GM12878 (cell line): ENCODE results near the gene NBEAL1. TPM values are rescaled to one million over a fixed set of nuclear protein-coding genes. Genes with fewer than 3 reads are reported as not detected.

Source experiments
- ATAC-seq: fragments of 200-7000 bp; cut with Tn5 transposase; 3 replicates; pipeline ENCODE4 v1.9.1; 2020; ENCODE audit warnings: mild to moderate bottlenecking, moderate library complexity
- BruUV-seq: library from RNA; stranded (reverse); fragments of 400-500 nt; replicated peaks from 2 replicates; lab custom pipeline; 2021; lab: Mats Ljungman, UMichigan
- CTCF ChIA-PET: fragments of 300-600 bp; sonication (Branson Sonifier 250); formaldehyde crosslinking; extraction: SDS; loops from one replicate; lab custom pipeline; 2021; ENCODE audit warnings: inconsistent platforms; lab: Yijun Ruan, JAX
- POLR2A ChIA-PET: fragments of 350-600 bp; formaldehyde crosslinking; extraction: SDS; loops from one replicate; lab custom pipeline; 2021; ENCODE audit warnings: inconsistent platforms; lab: Charles Lee
- RAD21 ChIA-PET: fragments of 300-600 bp; sonication (Branson Sonifier 250); formaldehyde crosslinking; loops from one replicate; lab custom pipeline; 2023; ENCODE audit warnings: antibody characterized with exemption; ENCODE audit not compliant: unreplicated experiment; lab: Charles Lee
- SMC1A ChIA-PET: fragments of 300-600 bp; sonication (Branson Sonifier 250); formaldehyde crosslinking; loops from one replicate; lab custom pipeline; 2023; ENCODE audit not compliant: unreplicated experiment, uncharacterized antibody; lab: Charles Lee
- DNase-seq: peaks from one replicate; pipeline ENCODE4 v3.0.0-alpha.2; 2011; ENCODE audit warnings: low read depth, low spot score
- FAIRE-seq: peaks from 3 replicates; lab custom pipeline; 2011; peaks lifted over from hg19 to GRCh38; lab: Jason Lieb, UNC
- H2AFZ ChIP-seq: 2 replicates; pipeline ENCODE4 v1.6.0; 2011; ENCODE audit warnings: low read depth, low read length, control low read depth; ENCODE audit not compliant: control insufficient read depth
- H3K27ac ChIP-seq: 2 replicates; pipeline ENCODE4 v1.5.1; 2011; ENCODE audit warnings: control low read depth; ENCODE audit not compliant: control insufficient read depth, insufficient read depth
- H3K27me3 ChIP-seq, 2 experiments: replicated peaks in 1 of 2; 2 replicates each; pipeline versions ENCODE4 v1.6.0 to v1.6.1; 2011; ENCODE audit warnings: low read length in 1 of 2; ENCODE audit not compliant: control insufficient read depth in 2 of 2, insufficient read depth in 2 of 2
- H3K36me3 ChIP-seq, 2 experiments: 2 replicates each; pipeline ENCODE4 v1.5.1; 2011; ENCODE audit warnings: low read length in 1 of 2; ENCODE audit not compliant: control insufficient read depth in 2 of 2, insufficient read depth in 2 of 2
- H3K4me1 ChIP-seq: 2 replicates; pipeline ENCODE4 v1.6.1; 2011; ENCODE audit warnings: mild to moderate bottlenecking, low read length, moderate library complexity, mixed read lengths; ENCODE audit not compliant: control insufficient read depth, insufficient read depth
- H3K4me2 ChIP-seq: 2 replicates; pipeline ENCODE4 v1.6.0; 2011; ENCODE audit warnings: control low read depth; ENCODE audit not compliant: control insufficient read depth, insufficient read depth
- H3K4me3 ChIP-seq: fragments of 200-600 bp; sonication (generic); 2 replicates; pipeline ENCODE4 v1.5.1; 2016
- H3K79me2 ChIP-seq: 2 replicates; pipeline ENCODE4 v1.6.0; 2011; ENCODE audit warnings: low read length; ENCODE audit not compliant: control insufficient read depth, insufficient read depth
- H3K9ac ChIP-seq: 2 replicates; pipeline ENCODE4 v1.8.0; 2011; ENCODE audit warnings: low read length, control low read depth, mixed read lengths; ENCODE audit not compliant: control insufficient read depth, insufficient read depth
- H3K9me3 ChIP-seq: replicated peaks from 3 replicates; pipeline ENCODE4 v1.5.1; 2011; ENCODE audit warnings: mild to moderate bottlenecking, low read length; ENCODE audit not compliant: control insufficient read depth, insufficient read depth
- H4K20me1 ChIP-seq: 2 replicates; pipeline ENCODE4 v1.6.0; 2011; ENCODE audit not compliant: control insufficient read depth, insufficient read depth
- EED ChIP-seq: sonication (generic); IDR thresholded peaks from 2 replicates; pipeline ENCODE4 v1.6.1; 2016; ENCODE audit warnings: antibody characterized with exemption, low read depth
- EP300 ChIP-seq, 2 experiments: fragments of 150-350 bp in 1 of 2; IDR thresholded peaks; 2 replicates each; pipeline ENCODE4 v1.6.1; 2011 to 2012; ENCODE audit warnings: low read depth in 2 of 2, low read length in 2 of 2, borderline replicate concordance in 1 of 2, improper control_type of control experiment in 1 of 2, inconsistent platforms in 1 of 2; ENCODE audit not compliant: control insufficient read depth in 1 of 2
- MYC ChIP-seq: IDR thresholded peaks from 2 replicates; pipeline ENCODE4 v1.6.1; 2011; ENCODE audit warnings: mild to moderate bottlenecking, low read length, moderate library complexity, inconsistent platforms; ENCODE audit not compliant: insufficient read depth, insufficient replicate concordance, insufficient read length, severe bottlenecking
- NFXL1 ChIP-seq: fragments of 450-650 bp; IDR thresholded peaks from 2 replicates; pipeline ENCODE4 v1.6.1; 2017; ENCODE audit warnings: antibody characterized with exemption, mild to moderate bottlenecking, borderline replicate concordance
- POLR2A ChIP-seq: IDR thresholded peaks from 2 replicates; pipeline ENCODE4 v1.6.1; 2011; ENCODE audit warnings: low read depth, mild to moderate bottlenecking, low read length
- SMAD5 ChIP-seq: IDR thresholded peaks from 2 replicates; pipeline ENCODE4 v1.6.1; 2016; ENCODE audit warnings: antibody characterized with exemption, low read depth
- SUPT20H ChIP-seq: IDR thresholded peaks from 2 replicates; pipeline ENCODE4 v1.6.1; 2011; ENCODE audit warnings: low read depth, mild to moderate bottlenecking, low read length, moderate library complexity, borderline replicate concordance; ENCODE audit not compliant: control insufficient read depth
- TBL1XR1 ChIP-seq: IDR thresholded peaks from 2 replicates; pipeline ENCODE4 v1.6.1; 2012; ENCODE audit warnings: low read depth, low read length, improper control_type of control experiment
- WRNIP1 ChIP-seq: IDR thresholded peaks from 2 replicates; pipeline ENCODE4 v1.6.1; 2011; ENCODE audit warnings: low read depth, low read length, improper control_type of control experiment, borderline replicate concordance
- WGBS: methylation state at CpG from one replicate; pipeline ENCODE4 v1.1.6; 2016; ENCODE audit warnings: low lambda C conversion rate; ENCODE audit not compliant: insufficient replicate concordance, insufficient coverage; ENCODE audit errors: missing lambda C conversion rate; 5-methylcytosine and 5-hydroxymethylcytosine counted together
- in situ Hi-C: fragments of 300-500 bp; cut with MboI; formaldehyde crosslinking; loops from 9 replicates; pipeline ENCODE4 v1.14.3; 2018; ENCODE audit warnings: mixed read lengths
- intact Hi-C: fragments of 100-400 bp; cut with micrococcal nuclease; formaldehyde crosslinking; loops from one replicate; pipeline ENCODE4 v1.14.2; 2022; ENCODE audit not compliant: unreplicated experiment
- polyA plus RNA-seq, 11 experiments: library from polyadenylated mRNA; depleted of rRNA in 4 of 11; unstranded in 6 of 11; stranded (reverse) in 5 of 11; fragments of >200 nt; fragmentation: Nextera tagmentation in 4 of 11; fragmentation: Illumina TruSeq in 1 of 11; extraction: Ambion mirVana in 4 of 11; extraction: Trizol in 1 of 11; gene quantifications; 1 replicate in 1 of 11; 2 replicates in 10 of 11; pipeline versions ENCODE4 v1.2.1 to v1.2.3, GENCODE V29; 2011 to 2016; ENCODE audit warnings: inconsistent platforms in 2 of 11, missing spikeins in 2 of 11, low read depth in 1 of 11
- total RNA-seq, 4 experiments: library from RNA; depleted of rRNA in 3 of 4; stranded (reverse); fragments of >200 nt in 3 of 4; fragmentation: Illumina TruSeq in 1 of 4; extraction: Trizol in 1 of 4; gene quantifications; 2 replicates each; pipeline versions ENCODE4 v1.2.1 to v1.2.3, GENCODE V29; 2013 to 2021
- TF ChIP-seq, protein P1 (sequence below): fragments of 450-650 bp; formaldehyde crosslinking; IDR thresholded peaks from 2 replicates; pipeline ENCODE4 v1.4.0; 2022; ENCODE audit warnings: mild to moderate bottlenecking, moderate library complexity

Gene NBEAL1
- total and polyA plus RNA-seq, 10 of the 15 experiments (the other 5 are each of a cell fraction or from before 2014, with no cell fraction given), result 1.9 to 16.1 (median 7.2) TPM

DNA sequence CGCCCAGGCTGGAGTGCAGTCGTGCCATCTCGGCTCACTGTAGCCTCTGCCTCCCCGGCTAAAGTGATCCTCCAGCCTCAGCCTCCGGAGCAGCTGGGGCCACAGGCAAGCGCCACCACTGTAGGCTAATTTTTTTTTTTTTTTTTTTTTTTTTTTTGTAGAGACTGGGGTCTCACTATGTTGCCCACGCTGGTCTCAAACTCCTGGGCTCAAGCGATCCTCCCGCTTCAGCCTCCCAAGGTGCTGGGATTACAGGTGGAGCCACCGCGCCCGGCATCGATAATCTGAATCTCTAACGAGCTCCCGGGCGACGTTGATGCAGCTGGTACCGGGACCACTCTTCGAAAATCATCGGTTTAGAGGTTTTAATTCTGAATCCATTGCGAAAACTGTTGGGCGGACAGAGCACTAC, 223.6 kb downstream of the NBEAL1 start:
- BruUV-seq, result no TSS peak

GRCh38 chr2:203238704-203239526, 224.2 kb downstream of the NBEAL1 start, which contains the start of gene CYP20A1:
Gene CYP20A1 (plus strand): TSS chr2:203239018. CDS start chr2:203239063, 45 bp downstream.
- Histone ChIP-seq H3K4me3 (peak within 1 kb of the TSS; percentile 95), H2AFZ (peak within 1 kb of the TSS; percentile 94), H3K9me3 (no peaks in the 10 kb centered on the region), H3K27me3 (no peaks in the 10 kb centered on the region), H3K36me3 (no peaks in the 10 kb centered on the region), H3K79me2 (peaks cover 18% of the 10 kb centered on the region), H4K20me1 (no peaks in the 10 kb centered on the region), H3K9ac (peak within 1 kb of the TSS; percentile 97), H3K4me2 (peak within 1 kb of the TSS; percentile 85), H3K4me1 (peaks cover 3% of the 10 kb centered on the region; the same call in 1 of the 2 replicates), H3K27ac (peak within 1 kb of the TSS; percentile 96)
- ChIA-PET CTCF (interaction anchor here (1.2 to 5.7 kb wide), 6 partner anchors 14 to 238 kb away, joined by 3 to 31 read pairs (median 6); no protein-coding TSS in a partner anchor), RAD21 (interaction anchor here (0.6 to 1.9 kb wide), 8 partner anchors 14 to 967 kb away, joined by 3 to 8 read pairs (median 3); partner anchors contain the start of genes CARF and WDR12), SMC1A (interaction anchor here (0.6 to 3.7 kb wide), 10 partner anchors 10 to 368 kb away, joined by 3 to 16 read pairs (median 4); partner anchors contain the start of gene ICA1L), POLR2A (interaction anchor here (0.5 to 3.0 kb wide), 10 partner anchors 24 to 573 kb away, joined by 3 to 11 read pairs (median 4); partner anchors contain the start of genes ABI2, CARF, NBEAL1 and WDR12)
- ATAC-seq, result peak; percentile 93
- BruUV-seq, result no TSS peak
- in situ Hi-C loops (loop anchor here (25.0 kb wide), 1 partner anchor 573 kb away; no protein-coding TSS in a partner anchor), intact Hi-C loops (loop anchor here (2.0 kb wide), 3 partner anchors 90 to 328 kb away; partner anchors contain the start of genes ABI2, NBEAL1 and WDR12)
- FAIRE-seq, result peak; percentile 73
- peak; percentile 79 for DNase-seq
- under 1% methylated on average over 80 of the region's 80 CpGs for WGBS
- TF ChIP-seq SMAD5 (no peak), MYC (peak; percentile 25), SUPT20H (no peak), NFXL1 (no peak), EP300 (IDR thresholded peaks at IDR 0.05; ENCODE audit: borderline replicate concordance in 1 of 2, control insufficient read depth in 1 of 2, low read depth in 2 of 2, low read length in 2 of 2) (no peak), WRNIP1 (no peak), POLR2A (peak; percentile 100)
- TF ChIP-seq, protein P1, sequence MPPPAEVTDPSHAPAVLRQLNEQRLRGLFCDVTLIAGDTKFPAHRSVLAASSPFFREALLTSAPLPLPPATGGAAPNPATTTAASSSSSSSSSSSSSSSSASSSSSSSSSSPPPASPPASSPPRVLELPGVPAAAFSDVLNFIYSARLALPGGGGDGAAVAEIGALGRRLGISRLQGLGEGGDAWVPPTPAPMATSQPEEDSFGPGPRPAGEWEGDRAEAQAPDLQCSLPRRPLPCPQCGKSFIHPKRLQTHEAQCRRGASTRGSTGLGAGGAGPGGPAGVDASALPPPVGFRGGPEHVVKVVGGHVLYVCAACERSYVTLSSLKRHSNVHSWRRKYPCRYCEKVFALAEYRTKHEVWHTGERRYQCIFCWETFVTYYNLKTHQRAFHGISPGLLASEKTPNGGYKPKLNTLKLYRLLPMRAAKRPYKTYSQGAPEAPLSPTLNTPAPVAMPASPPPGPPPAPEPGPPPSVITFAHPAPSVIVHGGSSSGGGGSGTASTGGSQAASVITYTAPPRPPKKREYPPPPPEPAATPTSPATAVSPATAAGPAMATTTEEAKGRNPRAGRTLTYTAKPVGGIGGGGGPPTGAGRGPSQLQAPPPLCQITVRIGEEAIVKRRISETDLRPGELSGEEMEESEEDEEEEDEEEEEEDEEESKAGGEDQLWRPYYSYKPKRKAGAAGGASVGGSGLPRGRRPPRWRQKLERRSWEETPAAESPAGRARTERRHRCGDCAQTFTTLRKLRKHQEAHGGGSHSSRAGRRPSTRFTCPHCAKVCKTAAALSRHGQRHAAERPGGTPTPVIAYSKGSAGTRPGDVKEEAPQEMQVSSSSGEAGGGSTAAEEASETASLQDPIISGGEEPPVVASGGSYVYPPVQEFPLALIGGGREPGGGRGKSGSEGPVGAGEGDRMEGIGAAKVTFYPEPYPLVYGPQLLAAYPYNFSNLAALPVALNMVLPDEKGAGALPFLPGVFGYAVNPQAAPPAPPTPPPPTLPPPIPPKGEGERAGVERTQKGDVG (CRISPR knock-in tag), result peak; percentile 92

More for the DNA sequence above, 223.6 kb downstream of the NBEAL1 start:
- no peaks in the 10 kb centered on the region for H3K36me3 ChIP-seq
- H3K4me3 ChIP-seq, result peak overlapping the region; percentile 95; the same call in 1 of the 2 replicates
- ATAC-seq (no peak), DNase-seq (no peak), FAIRE-seq (no peak)
- peaks cover 3% of the 10 kb centered on the region; the same call in 1 of the 2 replicates for H3K4me1 ChIP-seq
- no peak for TF ChIP-seq TBL1XR1
- TF ChIP-seq EED, result 0 out of 2 replicates have a peak, but pooled peaks have one; percentile 20
- peak overlapping the region; percentile 96 for H3K27ac ChIP-seq
- H2AFZ ChIP-seq, result peak overlapping the region; percentile 94
- ChIA-PET CTCF (interaction anchor here (1.2 to 5.7 kb wide), 4 partner anchors 13 to 237 kb away, joined by 3 to 31 read pairs (median 5); no protein-coding TSS in a partner anchor), RAD21 (interaction anchor here (0.6 to 1.9 kb wide), 6 partner anchors 13 to 368 kb away, joined by 3 to 8 read pairs (median 3); partner anchors contain the start of genes CARF and WDR12), SMC1A (interaction anchor here (0.6 to 3.7 kb wide), 9 partner anchors 10 to 334 kb away, joined by 3 to 16 read pairs (median 3); no protein-coding TSS in a partner anchor), POLR2A (interaction anchor here (0.5 to 3.0 kb wide), 6 partner anchors 30 to 327 kb away, joined by 3 to 11 read pairs (median 4); partner anchors contain the start of genes CARF and WDR12)
- H3K79me2 ChIP-seq, result peaks cover 18% of the 10 kb centered on the region
- in situ Hi-C loops, result loop anchor here (25.0 kb wide), 1 partner anchor 574 kb away; no protein-coding TSS in a partner anchor
- no peaks in the 10 kb centered on the region for H4K20me1 ChIP-seq
- H3K9me3 ChIP-seq, result no peaks in the 10 kb centered on the region
- H3K9ac ChIP-seq, result peak overlapping the region; percentile 97
- peak overlapping the region; percentile 78 for H3K4me2 ChIP-seq
- WGBS, result 21% methylated on average over 19 of the region's 22 CpGs
- intact Hi-C loops, result loop anchor here (2.0 kb wide), 3 partner anchors 91 to 327 kb away; partner anchors contain the start of genes ABI2, NBEAL1 and WDR12
- no peaks in the 10 kb centered on the region for H3K27me3 ChIP-seq
